Measurements from ENCODE around the gene NPTXR.

Gene NPTXR

GRCh38 chr22:38843657-38844314 lies at the start of gene NPTXR:
TSS of gene NPTXR (minus strand) at chr22:38844028.
- peak; percentile 59 for DNase-seq

- no peak for DNase-seq
Observed at GRCh38 chr22:38891256-38891655, 47.4 kb upstream of the NPTXR start.

GRCh38 chr22:38890377-38890776 lies 46.5 kb upstream of the NPTXR start:
- no peak for DNase-seq

- no peak for DNase-seq
Observed at GRCh38 chr22:38886333-38886732, 42.5 kb upstream of the NPTXR start.

- DNase-seq = no peak
Observed at GRCh38 chr22:38882972-38883622, 39.3 kb upstream of the NPTXR start.

GRCh38 chr22:38881997-38882879 lies 38.4 kb upstream of the NPTXR start:
- no peak for DNase-seq

GRCh38 chr22:38881464-38881871 lies 37.6 kb upstream of the NPTXR start:
- DNase-seq = peak; percentile 70

GRCh38 chr22:38879961-38880360 lies 36.1 kb upstream of the NPTXR start:
- DNase-seq = no peak

GRCh38 chr22:38879108-38879729 lies 35.4 kb upstream of the NPTXR start:
- no peak for DNase-seq

GRCh38 chr22:38878001-38878400 lies 34.2 kb upstream of the NPTXR start:
- DNase-seq = no peak

- DNase-seq = no peak
Observed at GRCh38 chr22:38874529-38875222, 30.8 kb upstream of the NPTXR start.

GRCh38 chr22:38873469-38874411 lies 29.9 kb upstream of the NPTXR start:
- DNase-seq = no peak

GRCh38 chr22:38872831-38873248 lies 29.0 kb upstream of the NPTXR start:
- DNase-seq = no peak

GRCh38 chr22:38872172-38872830 lies 28.5 kb upstream of the NPTXR start, which contains the start of gene CBX6:
TSS of gene CBX6 (minus strand) at chr22:38872216. CDS start at chr22:38872190, 26 bp downstream.
- DNase-seq = peak; percentile 89

- no peak for DNase-seq
Observed at GRCh38 chr22:38871360-38872171, 27.7 kb upstream of the NPTXR start.

- DNase-seq = no peak
Observed at GRCh38 chr22:38870791-38871359, 27.0 kb upstream of the NPTXR start.

GRCh38 chr22:38870312-38870741 lies 26.5 kb upstream of the NPTXR start:
- DNase-seq = peak; percentile 49

- DNase-seq = no peak
Observed at GRCh38 chr22:38869663-38870062, 25.8 kb upstream of the NPTXR start.

GRCh38 chr22:38868886-38869381 lies 25.1 kb upstream of the NPTXR start:
- DNase-seq = peak; percentile 35

Data from NCI-H446 treated with DMSO at 0.1 percent for 48 hours (cell line).